ENCODE measurements around the gene PNPO. TPM values are rescaled to one million over a fixed set of nuclear protein-coding genes. Genes with fewer than 3 reads are reported as not detected.

PNPO gene
- total and polyA plus RNA-seq, 4 donors = 27.8 to 102 (median 51.3) TPM

DNA sequence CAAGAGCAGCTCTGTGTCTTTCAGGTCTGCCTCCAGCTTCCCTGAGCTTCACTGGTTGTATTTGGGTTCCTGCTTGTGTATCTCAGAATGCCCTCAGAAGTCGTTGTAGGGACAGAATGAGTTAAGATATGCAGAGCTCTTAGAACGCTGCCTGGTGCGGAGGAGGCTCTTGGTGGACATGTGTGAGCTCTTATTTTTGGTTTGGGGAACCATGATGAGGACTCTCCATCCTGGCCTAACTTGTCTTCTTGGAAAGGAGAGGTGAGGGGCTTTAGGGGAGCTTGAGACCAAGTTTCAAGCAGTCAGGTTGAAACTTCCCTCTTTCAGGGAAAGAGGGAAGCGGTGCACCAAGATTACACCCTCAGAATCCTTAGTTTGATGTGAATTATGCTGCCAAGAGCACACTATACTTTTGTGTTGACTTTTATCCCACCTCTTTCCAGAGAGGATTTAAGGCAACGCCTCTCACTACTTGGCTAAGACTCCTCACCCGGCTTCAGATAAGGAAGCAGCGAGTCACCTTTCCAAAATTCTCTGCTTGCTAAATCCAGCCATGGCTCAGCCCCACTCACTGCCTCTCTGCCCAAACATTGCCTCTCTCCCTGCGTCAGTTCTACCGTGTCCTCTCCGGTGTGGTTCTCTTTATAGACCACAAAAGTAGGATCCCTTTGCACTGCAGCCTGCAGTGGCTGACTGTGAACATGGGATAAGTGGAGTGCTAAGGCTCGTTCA, 42.3 kb downstream of the PNPO start:
- Histone ChIP-seq H3K9me3 (ENCODE audit: control insufficient read depth in 4 of 4, low read length in 3 of 4) (no peaks in the 10 kb centered on the region), H3K36me3 (ENCODE audit: control insufficient read depth in 4 of 4, insufficient read depth in 3 of 4, low read depth in 1 of 4, low read length in 3 of 4) (peaks cover 3 to 54% (median 40%) of the 10 kb centered on the region in 4 donors), H3K27ac (ENCODE audit: low read depth in 1 of 2, low read length in 2 of 2) (no peak overlapping the region), H3K27me3 (ENCODE audit: control insufficient read depth in 4 of 4, insufficient read depth in 4 of 4, low read length in 3 of 4) (no peaks in the 10 kb centered on the region), H3K4me1 (ENCODE audit: control insufficient read depth in 4 of 4, insufficient read depth in 4 of 4, low read length in 3 of 4) (peaks cover 0 to 5% (median 1%) of the 10 kb centered on the region in 4 donors), H3K4me3 (ENCODE audit: low read depth in 1 of 3, low read length in 3 of 3) (no peak overlapping the region), H3K9ac (ENCODE audit: low read depth in 1 of 2, low read length in 2 of 2) (no peak overlapping the region)
- DNase-seq (ENCODE audit: low spot score) = no peak
- TF ChIP-seq HNF4A (conservative IDR thresholded peaks at IDR 0.05) = no peak
- TF ChIP-seq YY1 (IDR thresholded peaks at IDR 0.05) = no peak
- no peak for TF ChIP-seq REST (IDR thresholded peaks at IDR 0.05)
- no peak for TF ChIP-seq RAD21 (IDR thresholded peaks at IDR 0.05)
- TF ChIP-seq TAF1 (conservative IDR thresholded peaks at IDR 0.05) = no peak
- 88% methylated on average over 11 of the region's 11 CpGs for WGBS

DNA sequence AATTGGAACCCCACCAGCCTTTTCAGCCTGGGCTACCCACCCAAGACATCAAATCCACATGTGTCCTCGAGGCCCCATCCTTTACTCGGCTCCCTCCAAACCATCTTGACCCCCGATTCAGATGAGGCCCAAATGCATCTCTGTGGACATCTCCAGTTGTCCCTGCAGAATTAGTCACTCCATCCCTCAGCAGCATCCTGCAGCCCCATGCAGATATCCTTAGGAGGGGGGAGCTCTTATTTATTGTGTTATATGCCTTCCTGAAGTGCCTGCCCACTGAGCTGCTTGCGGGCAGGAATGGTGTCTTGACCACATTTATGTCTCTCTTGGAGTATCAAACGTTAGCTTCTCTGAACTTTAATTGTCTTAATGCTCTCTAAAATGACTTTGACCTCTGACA, 45.1 kb downstream of the PNPO start:
- TF ChIP-seq JUND (IDR thresholded peaks at IDR 0.05) (no peak), YY1 (IDR thresholded peaks at IDR 0.05) (no peak), HNF4G (IDR thresholded peaks at IDR 0.05) (no peak)
- TF ChIP-seq, protein P1, sequence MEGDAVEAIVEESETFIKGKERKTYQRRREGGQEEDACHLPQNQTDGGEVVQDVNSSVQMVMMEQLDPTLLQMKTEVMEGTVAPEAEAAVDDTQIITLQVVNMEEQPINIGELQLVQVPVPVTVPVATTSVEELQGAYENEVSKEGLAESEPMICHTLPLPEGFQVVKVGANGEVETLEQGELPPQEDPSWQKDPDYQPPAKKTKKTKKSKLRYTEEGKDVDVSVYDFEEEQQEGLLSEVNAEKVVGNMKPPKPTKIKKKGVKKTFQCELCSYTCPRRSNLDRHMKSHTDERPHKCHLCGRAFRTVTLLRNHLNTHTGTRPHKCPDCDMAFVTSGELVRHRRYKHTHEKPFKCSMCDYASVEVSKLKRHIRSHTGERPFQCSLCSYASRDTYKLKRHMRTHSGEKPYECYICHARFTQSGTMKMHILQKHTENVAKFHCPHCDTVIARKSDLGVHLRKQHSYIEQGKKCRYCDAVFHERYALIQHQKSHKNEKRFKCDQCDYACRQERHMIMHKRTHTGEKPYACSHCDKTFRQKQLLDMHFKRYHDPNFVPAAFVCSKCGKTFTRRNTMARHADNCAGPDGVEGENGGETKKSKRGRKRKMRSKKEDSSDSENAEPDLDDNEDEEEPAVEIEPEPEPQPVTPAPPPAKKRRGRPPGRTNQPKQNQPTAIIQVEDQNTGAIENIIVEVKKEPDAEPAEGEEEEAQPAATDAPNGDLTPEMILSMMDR (IDR thresholded peaks at IDR 0.05; ENCODE audit: low read depth, low read length, missing input control) = no peak
- Histone ChIP-seq H3K4me3 (ENCODE audit: low read depth in 1 of 3, low read length in 3 of 3) (no peak overlapping the region), H3K9me3 (ENCODE audit: control insufficient read depth in 4 of 4, low read length in 3 of 4) (no peaks in the 10 kb centered on the region), H3K9ac (ENCODE audit: low read depth in 1 of 2, low read length in 2 of 2) (no peak overlapping the region), H3K4me1 (ENCODE audit: control insufficient read depth in 4 of 4, insufficient read depth in 4 of 4, low read length in 3 of 4) (peaks cover 0 to 5% (median 1%) of the 10 kb centered on the region in 4 donors), H3K36me3 (ENCODE audit: control insufficient read depth in 4 of 4, insufficient read depth in 3 of 4, low read depth in 1 of 4, low read length in 3 of 4) (peaks cover 3 to 29% (median 16%) of the 10 kb centered on the region in 4 donors), H3K27me3 (ENCODE audit: control insufficient read depth in 4 of 4, insufficient read depth in 4 of 4, low read length in 3 of 4) (no peaks in the 10 kb centered on the region), H3K27ac (ENCODE audit: low read depth in 1 of 2, low read length in 2 of 2) (no peak overlapping the region)
- 80% methylated on average over 5 of the region's 5 CpGs for WGBS
- no peak for DNase-seq (ENCODE audit: low spot score)

DNA sequence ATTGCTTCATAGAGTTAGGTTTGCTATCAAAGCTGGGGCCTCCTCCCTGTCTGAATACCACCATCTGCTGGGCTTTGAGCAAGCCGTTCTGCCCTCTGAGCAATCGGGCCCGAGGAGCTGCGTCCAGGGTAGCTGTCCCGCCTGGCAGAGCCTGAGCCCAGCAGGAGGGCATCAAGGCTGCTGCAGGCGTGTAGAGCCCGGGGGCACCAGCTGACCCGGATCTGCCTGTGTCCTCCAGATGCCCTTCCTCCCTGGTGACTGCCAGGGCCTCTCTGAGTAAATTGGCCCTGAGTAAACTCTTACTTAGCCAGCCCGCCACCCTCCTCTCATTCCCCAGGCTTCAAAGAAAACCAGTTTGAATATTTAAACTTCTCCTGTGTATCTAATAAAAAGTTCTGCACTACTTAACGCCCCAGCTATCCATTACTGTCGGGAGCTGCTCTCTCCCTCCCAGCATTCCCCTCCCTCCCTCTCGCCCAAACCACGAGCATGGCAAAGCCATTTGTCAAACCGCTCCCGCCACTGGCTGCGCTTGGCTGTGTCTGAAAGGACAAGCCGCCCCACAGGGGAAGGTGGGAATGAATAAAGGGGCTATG, 46.0 kb downstream of the PNPO start:
- peaks cover 0 to 5% (median 1%) of the 10 kb centered on the region in 4 donors for H3K4me1 ChIP-seq (ENCODE audit: control insufficient read depth in 4 of 4, insufficient read depth in 4 of 4, low read length in 3 of 4)
- WGBS = 55% methylated on average over 17 of the region's 17 CpGs
- no peak for DNase-seq (ENCODE audit: low spot score)
- no peak overlapping the region for H3K9ac ChIP-seq (ENCODE audit: low read depth in 1 of 2, low read length in 2 of 2)
- no peaks in the 10 kb centered on the region for H3K9me3 ChIP-seq (ENCODE audit: control insufficient read depth in 4 of 4, low read length in 3 of 4)
- H3K4me3 ChIP-seq (ENCODE audit: low read depth in 1 of 3, low read length in 3 of 3) = no peak overlapping the region
- H3K36me3 ChIP-seq (ENCODE audit: control insufficient read depth in 4 of 4, insufficient read depth in 3 of 4, low read depth in 1 of 4, low read length in 3 of 4) = peaks cover 3 to 21% (median 10%) of the 10 kb centered on the region in 4 donors
- no peak overlapping the region for H3K27ac ChIP-seq (ENCODE audit: low read depth in 1 of 2, low read length in 2 of 2)
- H3K27me3 ChIP-seq (ENCODE audit: control insufficient read depth in 4 of 4, insufficient read depth in 4 of 4, low read length in 3 of 4) = no peaks in the 10 kb centered on the region
- no peak for TF ChIP-seq TAF1 (conservative IDR thresholded peaks at IDR 0.05)
- TF ChIP-seq, protein P2, sequence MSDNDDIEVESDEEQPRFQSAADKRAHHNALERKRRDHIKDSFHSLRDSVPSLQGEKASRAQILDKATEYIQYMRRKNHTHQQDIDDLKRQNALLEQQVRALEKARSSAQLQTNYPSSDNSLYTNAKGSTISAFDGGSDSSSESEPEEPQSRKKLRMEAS (IDR thresholded peaks at IDR 0.05) = no peak
- no peak for TF ChIP-seq FOXA1 (IDR thresholded peaks at IDR 0.05)
- TF ChIP-seq RXRA (IDR thresholded peaks at IDR 0.05) = no peak
- no peak for TF ChIP-seq HNF4A (conservative IDR thresholded peaks at IDR 0.05)
- TF ChIP-seq GABPA (IDR thresholded peaks at IDR 0.05 in 1 of 2, conservative IDR thresholded peaks at IDR 0.05 in 1 of 2) = no peak
- TF ChIP-seq JUND (IDR thresholded peaks at IDR 0.05) = no peak
- no peak for TF ChIP-seq HNF4G (IDR thresholded peaks at IDR 0.05)
- TF ChIP-seq, protein P1 (IDR thresholded peaks at IDR 0.05; ENCODE audit: low read depth, low read length, missing input control) = no peak
- no peak for TF ChIP-seq SP1 (IDR thresholded peaks at IDR 0.05)
- TF ChIP-seq RAD21 (IDR thresholded peaks at IDR 0.05) = no peak
- TF ChIP-seq REST (IDR thresholded peaks at IDR 0.05) = no peak
